GM18867 (cell line): ENCODE data around the gene LSR.
A peak's percentile ranks its signal among the peaks of the same experiment; 100 is the strongest.

Source experiments
- ATAC-seq: cut with Tn5 transposase; IDR thresholded peaks from one replicate; pipeline ENCODE4 v1.9.1; 2021; ENCODE audit warnings: mild to moderate bottlenecking, moderate library complexity; ENCODE audit not compliant: unreplicated experiment

The LSR gene

GRCh38 chr19:35265126-35265899 lies 16.5 kb downstream of the LSR start:
- ATAC-seq, result no peak

DNA sequence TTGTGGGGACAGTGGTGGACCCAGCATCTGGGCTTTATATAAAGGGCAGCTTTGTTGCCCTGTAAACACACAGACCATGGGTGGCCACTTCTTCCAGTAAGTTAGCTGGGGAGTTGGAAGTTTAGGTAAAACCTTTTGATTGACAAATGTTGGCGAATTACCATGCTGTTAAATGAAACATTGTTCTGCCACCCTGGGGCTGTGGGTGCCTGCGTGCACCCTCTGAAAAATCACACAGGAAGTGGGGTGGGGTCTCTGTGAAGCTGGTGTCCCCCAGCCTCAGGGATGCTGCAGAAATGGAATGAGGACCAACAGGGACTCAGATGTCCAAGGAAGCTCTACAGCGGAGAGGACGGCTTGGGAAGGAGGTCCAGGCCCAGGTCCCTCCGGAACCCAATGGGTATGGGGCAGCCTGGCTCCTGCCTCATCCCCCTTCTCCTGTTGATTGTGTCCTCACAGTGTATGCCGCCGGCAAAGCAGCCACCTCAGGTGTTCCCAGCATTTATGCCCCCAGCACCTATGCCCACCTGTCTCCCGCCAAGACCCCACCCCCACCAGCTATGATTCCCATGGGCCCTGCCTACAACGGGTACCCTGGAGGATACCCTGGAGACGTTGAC lies 17.2 kb downstream of the LSR start:
- no peak for ATAC-seq

DNA sequence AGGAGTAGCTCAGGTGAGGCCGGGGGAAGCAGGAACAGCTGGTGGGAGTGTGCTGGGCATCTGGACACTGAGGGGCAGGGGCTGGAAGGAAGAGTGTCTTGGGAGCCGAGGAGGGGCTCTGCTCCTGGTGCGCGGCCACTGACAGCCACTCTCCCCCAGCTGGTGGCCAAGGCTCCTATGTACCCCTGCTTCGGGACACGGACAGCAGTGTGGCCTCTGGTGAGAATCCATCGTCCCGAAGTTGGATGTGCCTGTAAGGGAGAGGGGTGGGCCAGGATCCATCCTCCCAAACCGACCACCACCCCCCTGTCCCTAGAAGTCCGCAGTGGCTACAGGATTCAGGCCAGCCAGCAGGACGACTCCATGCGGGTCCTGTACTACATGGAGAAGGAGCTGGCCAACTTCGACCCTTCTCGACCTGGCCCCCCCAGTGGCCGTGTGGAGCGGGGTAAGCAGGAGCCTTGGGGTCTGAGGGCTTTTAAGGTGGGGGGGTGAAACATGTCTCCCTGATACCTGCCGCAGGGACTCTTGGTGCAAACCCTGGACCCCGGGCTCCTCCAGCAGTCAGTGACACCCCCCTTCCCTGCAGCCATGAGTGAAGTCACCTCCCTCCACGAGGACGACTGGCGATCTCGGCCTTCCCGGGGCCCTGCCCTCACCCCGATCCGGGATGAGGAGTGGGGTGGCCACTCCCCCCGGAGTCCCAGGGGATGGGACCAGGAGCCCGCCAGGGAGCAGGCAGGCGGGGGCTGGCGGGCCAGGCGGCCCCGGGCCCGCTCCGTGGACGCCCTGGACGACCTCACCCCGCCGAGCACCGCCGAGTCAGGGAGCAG lies 17.9 kb downstream of the LSR start:
- no peak for ATAC-seq

DNA sequence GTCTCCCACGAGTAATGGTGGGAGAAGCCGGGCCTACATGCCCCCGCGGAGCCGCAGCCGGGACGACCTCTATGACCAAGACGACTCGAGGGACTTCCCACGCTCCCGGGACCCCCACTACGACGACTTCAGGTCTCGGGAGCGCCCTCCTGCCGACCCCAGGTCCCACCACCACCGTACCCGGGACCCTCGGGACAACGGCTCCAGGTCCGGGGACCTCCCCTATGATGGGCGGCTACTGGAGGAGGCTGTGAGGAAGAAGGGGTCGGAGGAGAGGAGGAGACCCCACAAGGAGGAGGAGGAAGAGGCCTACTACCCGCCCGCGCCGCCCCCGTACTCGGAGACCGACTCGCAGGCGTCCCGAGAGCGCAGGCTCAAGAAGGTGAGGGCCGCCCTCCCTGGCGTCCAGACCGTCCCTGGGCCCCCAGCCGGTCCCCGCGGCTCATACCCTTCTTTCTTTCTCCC lies 18.6 kb downstream of the LSR start:
- no peak for ATAC-seq

- ATAC-seq, result peak; percentile 45
Observed at GRCh38 chr19:35267818-35268535, 19.2 kb downstream of the LSR start.

DNA sequence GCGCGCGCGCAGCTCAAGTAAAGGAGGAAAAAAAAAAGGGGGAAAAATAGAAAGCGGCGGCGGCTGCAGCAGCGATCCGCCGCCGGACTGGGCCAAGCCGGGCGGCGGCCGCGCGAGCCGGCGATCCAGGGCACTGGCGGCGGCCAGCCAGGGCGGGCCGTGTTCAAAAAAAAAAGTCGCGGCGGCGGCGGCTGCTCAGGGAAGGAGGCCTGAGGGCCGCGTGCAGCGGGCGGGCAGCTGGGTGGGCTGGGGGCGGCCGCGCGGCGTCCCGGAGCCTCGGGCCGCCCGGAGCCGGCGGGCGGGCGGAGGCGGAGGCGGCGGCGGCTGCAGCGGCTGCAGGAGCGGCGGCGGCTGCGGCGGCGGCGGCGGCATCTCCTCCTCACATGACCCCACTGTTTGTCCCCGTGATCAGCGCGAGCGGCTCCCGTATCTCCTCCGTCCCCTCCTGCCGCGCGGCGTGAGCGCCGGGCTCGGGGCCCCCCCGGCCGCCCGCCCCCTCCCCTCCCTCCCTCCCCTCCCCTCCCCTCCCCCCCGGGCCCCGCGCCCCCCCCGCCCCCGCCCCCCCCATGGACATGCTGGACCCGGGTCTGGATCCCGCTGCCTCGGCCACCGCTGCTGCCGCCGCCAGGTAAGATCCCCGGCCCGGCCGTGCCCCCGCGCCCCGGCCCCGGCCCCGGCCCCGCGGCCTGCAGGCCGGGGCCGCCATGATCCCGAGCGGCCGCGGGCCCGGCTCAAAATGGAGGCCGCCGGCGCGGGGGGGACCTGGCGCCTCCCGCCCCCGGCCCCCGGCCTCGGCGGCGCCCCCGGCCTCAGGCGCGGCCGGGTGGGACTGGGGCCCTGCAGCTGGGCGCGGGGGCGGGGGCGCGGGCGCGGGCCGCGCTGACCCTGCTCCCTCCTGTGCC lies 20.0 kb downstream of the LSR start, which contains the start of gene USF2:
USF2 (plus strand) TSS at position 427 of the 902 bp plus-strand sequence; CDS start at position 567, 140 bp downstream.
- ATAC-seq, result peak; percentile 33

DNA sequence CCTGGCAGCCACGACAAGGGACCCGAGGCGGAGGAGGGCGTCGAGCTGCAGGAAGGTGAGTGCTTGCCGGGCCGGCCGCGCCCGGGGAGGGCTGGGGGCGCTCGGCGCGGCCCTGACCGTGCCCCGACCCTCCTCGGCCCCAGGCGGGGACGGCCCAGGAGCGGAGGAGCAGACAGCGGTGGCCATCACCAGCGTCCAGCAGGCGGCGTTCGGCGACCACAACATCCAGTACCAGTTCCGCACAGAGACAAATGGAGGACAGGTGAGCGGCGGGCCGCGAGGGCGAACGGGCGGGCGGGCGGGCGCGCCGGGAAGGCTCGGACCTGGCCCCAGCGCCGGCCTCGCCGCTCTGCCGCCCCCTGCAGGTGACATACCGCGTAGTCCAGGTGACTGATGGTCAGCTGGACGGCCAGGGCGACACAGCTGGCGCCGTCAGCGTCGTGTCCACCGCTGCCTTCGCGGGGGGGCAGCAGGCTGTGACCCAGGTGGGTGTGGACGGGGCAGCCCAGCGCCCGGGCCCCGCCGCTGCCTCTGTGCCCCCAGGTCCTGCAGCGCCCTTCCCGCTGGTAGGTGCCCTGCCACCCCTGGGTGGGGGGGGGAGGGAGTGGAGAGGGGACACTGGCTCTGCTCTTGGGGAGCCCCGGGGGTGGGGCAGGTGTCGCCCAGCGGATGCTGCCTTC lies 20.8 kb downstream of the LSR start:
- ATAC-seq, result peak; percentile 47

DNA sequence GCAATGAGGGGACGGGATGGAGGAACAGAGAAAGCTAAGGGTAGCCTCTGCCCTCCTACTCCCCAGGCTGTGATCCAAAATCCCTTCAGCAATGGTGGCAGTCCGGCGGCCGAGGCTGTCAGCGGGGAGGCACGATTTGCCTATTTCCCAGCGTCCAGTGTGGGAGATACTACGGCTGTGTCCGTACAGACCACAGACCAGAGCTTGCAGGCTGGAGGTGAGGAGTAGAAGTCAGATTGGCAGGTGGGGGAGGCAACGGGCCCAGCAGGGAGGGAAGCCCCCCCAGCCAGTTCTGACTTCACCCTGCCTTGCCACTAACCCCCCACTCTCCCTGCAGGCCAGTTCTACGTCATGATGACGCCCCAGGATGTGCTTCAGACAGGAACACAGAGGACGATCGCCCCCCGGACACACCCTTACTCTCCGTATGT lies 21.6 kb downstream of the LSR start:
- ATAC-seq, result no peak

- ATAC-seq, result no peak
Observed at GRCh38 chr19:35271546-35271945, 22.7 kb downstream of the LSR start.

DNA sequence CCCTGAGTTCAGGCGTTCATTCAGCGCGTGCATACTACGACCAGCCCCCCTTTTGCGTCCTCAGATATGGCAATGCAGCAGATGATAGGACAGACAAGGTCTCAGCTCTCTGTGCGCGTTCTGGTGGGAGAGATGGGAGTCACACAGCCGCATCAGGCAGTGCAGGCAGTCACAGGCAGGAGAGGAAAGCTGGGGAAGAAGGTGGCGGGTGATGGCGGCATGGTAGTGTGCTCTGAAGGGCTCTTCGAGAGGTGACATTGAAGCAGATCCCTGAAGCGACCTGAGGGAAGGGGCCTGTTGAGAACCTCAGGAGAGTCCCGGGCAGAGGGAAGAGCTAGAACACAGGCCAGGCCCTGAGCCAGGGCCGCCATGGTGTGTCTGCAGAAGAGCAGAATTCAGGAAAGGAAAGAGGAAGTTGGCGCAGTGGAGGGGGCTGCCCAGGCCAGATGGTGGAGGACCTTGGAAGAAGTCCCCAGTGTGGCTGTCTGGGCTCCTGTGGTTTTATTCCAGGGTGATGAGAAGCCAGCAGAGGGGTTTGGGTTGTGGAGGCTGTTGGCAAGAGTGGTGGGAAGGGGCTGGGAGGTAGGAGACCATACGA lies 23.4 kb downstream of the LSR start:
- no peak for ATAC-seq

- ATAC-seq, result no peak
Observed at GRCh38 chr19:35272954-35273649, 24.3 kb downstream of the LSR start.

- ATAC-seq, result no peak
Observed at GRCh38 chr19:35273686-35274259, 25.0 kb downstream of the LSR start.

- ATAC-seq, result no peak
Observed at GRCh38 chr19:35274323-35274722, 25.5 kb downstream of the LSR start.

- no peak for ATAC-seq
Observed at GRCh38 chr19:35276706-35277281, 28.0 kb downstream of the LSR start.

- no peak for ATAC-seq
Observed at GRCh38 chr19:35278578-35279284, 29.9 kb downstream of the LSR start.

- no peak for ATAC-seq
Observed at GRCh38 chr19:35279374-35279773, 30.6 kb downstream of the LSR start.
